K562 (cell line): ENCODE results near the gene ZNF157. TPM values are rescaled to one million over a fixed set of nuclear protein-coding genes. Genes with fewer than 3 reads are reported as not detected.

Experiments used
- ATAC-seq: fragments of 200-7000 bp; cut with Tn5 transposase; 3 replicates; pipeline ENCODE4 v1.9.1; 2020; ENCODE audit warnings: moderate library complexity
- BruUV-seq: library from RNA; stranded (reverse); fragments of 400-500 nt; replicated peaks from 2 replicates; lab custom pipeline; 2021; lab: Mats Ljungman, UMichigan
- CTCF ChIA-PET: fragments of 300-600 bp; formaldehyde crosslinking; extraction: SDS; loops from one replicate; lab custom pipeline; 2021; ENCODE audit warnings: low intra/inter-chr PET ratio; lab: Yijun Ruan, JAX
- POLR2A ChIA-PET: fragments of 300-600, 350-650 bp; sonication (Branson Sonifier 250); formaldehyde crosslinking; extraction: SDS; loops from one replicate; lab custom pipeline; 2021; ENCODE audit warnings: antibody characterized with exemption, inconsistent platforms; lab: Yijun Ruan, JAX
- DNase-seq, 4 experiments: peaks; one replicate each; pipeline versions ENCODE4 v3.0.0 to v3.0.0-alpha.2; 2011 to 2018; ENCODE audit warnings: low spot score in 3 of 4, mixed read lengths in 3 of 4; ENCODE audit errors: extremely low read depth in 1 of 4
- FAIRE-seq: peaks from 2 replicates; lab custom pipeline; 2011; peaks lifted over from hg19 to GRCh38; lab: Jason Lieb, UNC
- H2AFZ ChIP-seq: 2 replicates; pipeline ENCODE4 v1.6.0; 2011; ENCODE audit warnings: low read depth, low read length, control low read depth, inconsistent platforms
- H3K27ac ChIP-seq: fragments of 200-600 bp; 3 replicates; pipeline ENCODE4 v1.8.0; 2011; ENCODE audit warnings: low read depth, mild to moderate bottlenecking, control low read depth, inconsistent platforms, low read length, moderate library complexity, mixed read lengths; ENCODE audit errors: extremely low read depth
- H3K27me3 ChIP-seq, 2 experiments: fragments of 300-600 bp in 1 of 2; 2 replicates in 1 of 2; 3 replicates in 1 of 2; pipeline versions ENCODE4 v1.6.0 to v1.8.0; 2011; ENCODE audit warnings: inconsistent platforms in 2 of 2, low read length in 2 of 2, mild to moderate bottlenecking in 1 of 2, mixed read lengths in 1 of 2, moderate library complexity in 1 of 2; ENCODE audit not compliant: control insufficient read depth in 2 of 2, insufficient read depth in 2 of 2
- H3K36me3 ChIP-seq: fragments of 300-600 bp; 3 replicates; pipeline ENCODE4 v1.8.0; 2011; ENCODE audit warnings: mild to moderate bottlenecking, low read length, inconsistent platforms; ENCODE audit not compliant: control insufficient read depth, insufficient read depth
- H3K4me1 ChIP-seq, 2 experiments: fragments of 200-600 bp in 1 of 2; replicated peaks in 1 of 2; 2 replicates in 1 of 2; 3 replicates in 1 of 2; pipeline versions ENCODE4 v1.5.1 to v1.8.0; 2011; ENCODE audit warnings: inconsistent platforms in 2 of 2, low read length in 2 of 2, mild to moderate bottlenecking in 1 of 2, mixed read lengths in 1 of 2, moderate library complexity in 1 of 2; ENCODE audit not compliant: control insufficient read depth in 2 of 2, insufficient read depth in 2 of 2
- H3K4me2 ChIP-seq: 2 replicates; pipeline ENCODE4 v1.6.1; 2011; ENCODE audit warnings: low read length, control low read depth, inconsistent platforms, mixed read lengths; ENCODE audit not compliant: insufficient read depth
- H3K4me3 ChIP-seq: fragments of 200-600 bp; sonication (generic), shearing (Covaris generic); 2 replicates; pipeline ENCODE4 v1.5.1; 2016; ENCODE audit warnings: control low read depth, inconsistent platforms
- H3K79me2 ChIP-seq: fragments of 200-600 bp; 3 replicates; pipeline ENCODE4 v1.8.0; 2011; ENCODE audit warnings: low read length, inconsistent platforms; ENCODE audit not compliant: control insufficient read depth, insufficient read depth
- H3K9ac ChIP-seq, 2 experiments: 2 replicates each; pipeline versions ENCODE4 v1.6.0 to v1.6.1; 2011; ENCODE audit warnings: low read depth in 2 of 2, low read length in 2 of 2, control low read depth in 1 of 2, inconsistent platforms in 1 of 2, mild to moderate bottlenecking in 1 of 2, mixed read lengths in 1 of 2; ENCODE audit not compliant: insufficient read depth in 1 of 2
- H3K9me1 ChIP-seq: one replicate; pipeline ENCODE4 v1.6.0; 2011; ENCODE audit warnings: inconsistent platforms, mild to moderate bottlenecking, low read length, moderate library complexity; ENCODE audit not compliant: control insufficient read depth, insufficient read depth
- H3K9me3 ChIP-seq: replicated peaks from 2 replicates; pipeline ENCODE4 v1.5.1; 2011; ENCODE audit warnings: low read depth, low read length, inconsistent platforms; ENCODE audit not compliant: control insufficient read depth, insufficient read depth
- H4K20me1 ChIP-seq: replicated peaks from 2 replicates; pipeline ENCODE4 v1.6.1; 2011; ENCODE audit warnings: low read length, inconsistent platforms, mixed read lengths; ENCODE audit not compliant: control insufficient read depth, insufficient read depth
- CC2D1A ChIP-seq: fragments of 450-650 bp; IDR thresholded peaks from 2 replicates; pipeline ENCODE4 v1.6.1; 2017; ENCODE audit warnings: mild to moderate bottlenecking
- DLX4 ChIP-seq: fragments of 250-450 bp; sonication (Bioruptor Pico); IDR thresholded peaks from 2 replicates; pipeline ENCODE4 v1.6.1; 2021; ENCODE audit warnings: mild to moderate bottlenecking
- E2F1 ChIP-seq: sonication (generic); formaldehyde crosslinking; IDR thresholded peaks from 2 replicates; pipeline ENCODE4 v1.8.1; 2023; ENCODE audit warnings: mild to moderate bottlenecking, missing genetic modification reagents, moderate library complexity
- E4F1 ChIP-seq: fragments of 250-450 bp; sonication (Bioruptor Pico); IDR thresholded peaks from 2 replicates; pipeline ENCODE4 v1.5.0; 2021; ENCODE audit warnings: mild to moderate bottlenecking, borderline replicate concordance
- GMEB1 ChIP-seq: fragments of 250-450 bp; sonication (Bioruptor Pico); IDR thresholded peaks from 2 replicates; pipeline ENCODE4 v1.4.0; 2020; ENCODE audit warnings: mild to moderate bottlenecking
- HMG20B ChIP-seq: fragments of 250-450 bp; sonication (Bioruptor Pico); IDR thresholded peaks from 2 replicates; pipeline ENCODE4 v1.5.0; 2021; ENCODE audit warnings: mild to moderate bottlenecking
- NONO ChIP-seq, 2 experiments: fragments of 200-400 bp in 1 of 2; fragments of 450-650 bp in 1 of 2; formaldehyde crosslinking in 1 of 2; IDR thresholded peaks; 2 replicates each; pipeline ENCODE4 v1.6.1; 2017; ENCODE audit warnings: low read depth in 2 of 2, mild to moderate bottlenecking in 2 of 2, moderate library complexity in 2 of 2, low read length in 1 of 2
- NR3C1 ChIP-seq: sonication (generic); formaldehyde crosslinking; IDR thresholded peaks from 2 replicates; pipeline ENCODE4 v1.8.1; 2022; ENCODE audit warnings: missing genetic modification reagents
- POLR2G ChIP-seq: fragments of 200-400 bp; formaldehyde crosslinking; IDR thresholded peaks from 2 replicates; pipeline ENCODE4 v1.6.1; 2017; ENCODE audit warnings: low read depth, mild to moderate bottlenecking, antibody characterized with exemption, low read length, moderate library complexity
- RBBP5 ChIP-seq: fragments of 200-600 bp; sonication (generic); IDR thresholded peaks from 2 replicates; pipeline ENCODE4 v1.6.1; 2012; ENCODE audit warnings: borderline replicate concordance, mild to moderate bottlenecking, low read length, control low read depth, inconsistent platforms; ENCODE audit not compliant: insufficient read depth, poor library complexity, severe bottlenecking
- ZFP30 ChIP-seq: fragments of 250-450 bp; sonication (Bioruptor Pico); IDR thresholded peaks from 2 replicates; pipeline ENCODE4 v1.8.0; 2022; ENCODE audit warnings: moderate library complexity, mild to moderate bottlenecking, inconsistent platforms, borderline replicate concordance
- ZNF311 ChIP-seq: fragments of 250-450 bp; sonication (Bioruptor Pico); IDR thresholded peaks from 2 replicates; pipeline ENCODE4 v1.4.0; 2020; ENCODE audit warnings: mild to moderate bottlenecking, moderate library complexity
- ZNF398 ChIP-seq: fragments of 250-450 bp; sonication (Bioruptor Pico); IDR thresholded peaks from 2 replicates; pipeline ENCODE4 v1.8.0; 2021; ENCODE audit warnings: moderate library complexity, mild to moderate bottlenecking, inconsistent platforms
- ZSCAN32 ChIP-seq: fragments of 450-650 bp; formaldehyde crosslinking; IDR thresholded peaks from 2 replicates; pipeline ENCODE4 v1.4.0; 2020; ENCODE audit warnings: mild to moderate bottlenecking, moderate library complexity
- WGBS: fragments of 100-300 bp; shearing (Covaris generic); methylation state at CpG from one replicate; pipeline ENCODE4 v1.1.6; 2016; ENCODE audit warnings: low coverage, mixed read lengths; ENCODE audit not compliant: insufficient coverage; ENCODE audit errors: missing lambda C conversion rate; 5-methylcytosine and 5-hydroxymethylcytosine counted together
- in situ Hi-C: fragments of 300-500 bp; cut with MboI; formaldehyde crosslinking; loops from 4 replicates; pipeline ENCODE4 v1.15.0; 2018; ENCODE audit warnings: inconsistent platforms, mixed read lengths
- intact Hi-C: fragments of 100-400 bp; cut with micrococcal nuclease; formaldehyde crosslinking; loops from 2 replicates; pipeline ENCODE4 v1.14.2; 2022
- polyA plus RNA-seq, 8 experiments: library from polyadenylated mRNA; depleted of rRNA in 4 of 8; stranded (reverse) in 5 of 8; unstranded in 3 of 8; fragments of >200 nt; fragmentation: Nextera tagmentation in 2 of 8; fragmentation: Illumina TruSeq in 1 of 8; extraction: Ambion mirVana in 2 of 8; extraction: Trizol in 1 of 8; gene quantifications; 2 replicates each; pipeline versions ENCODE4 v1.2.1 to v1.2.3, GENCODE V29; 2011 to 2014; ENCODE audit warnings: inconsistent platforms in 1 of 8, missing spikeins in 1 of 8
- total RNA-seq, 7 experiments: library from RNA; depleted of rRNA in 6 of 7; stranded (reverse); fragments of >200 nt in 6 of 7; fragmentation: Illumina TruSeq in 2 of 7; extraction: Trizol in 2 of 7; gene quantifications; 2 replicates each; pipeline versions ENCODE4 v1.2.1 to v1.2.3, GENCODE V29; 2011 to 2021; ENCODE audit warnings: low replicate concordance in 1 of 7

The ZNF157 gene
- total and polyA plus RNA-seq, 9 of the 15 experiments (the other 6 are each of a cell fraction or from before 2014, with no cell fraction given), result 0.03 TPM; not detected in 8

- DNase-seq (no peak), FAIRE-seq (no peak), ATAC-seq (no peak)
- no TSS peak for BruUV-seq
- no peak overlapping the region for H3K9ac ChIP-seq
- peaks cover 2 to 11% of the 10 kb centered on the region in 2 experiments; a peak in 2 of 5 replicates for H3K27me3 ChIP-seq
- POLR2A ChIA-PET, result no interaction called here
- no peaks in the 10 kb centered on the region for H3K4me1 ChIP-seq
- no peak overlapping the region for H3K4me2 ChIP-seq
- WGBS, result 4% methylated on average over 5 of the region's 5 CpGs
- H3K9me3 ChIP-seq, result no peaks in the 10 kb centered on the region
- no peaks in the 10 kb centered on the region for H4K20me1 ChIP-seq
- CTCF ChIA-PET, result no interaction called here
- no peaks in the 10 kb centered on the region for H3K36me3 ChIP-seq
- no peak overlapping the region for H3K27ac ChIP-seq
- no peak overlapping the region for H2AFZ ChIP-seq
- no peaks in the 10 kb centered on the region for H3K79me2 ChIP-seq
- H3K9me1 ChIP-seq, result no peaks in the 10 kb centered on the region
- in situ Hi-C loops (no loop called here), intact Hi-C loops (no loop called here)
- no peak overlapping the region for H3K4me3 ChIP-seq
- TF ChIP-seq NR3C1 (CRISPR knock-in tag) (no peak), NONO (IDR thresholded peaks at IDR 0.05; ENCODE audit: low read depth in 2 of 2, low read length in 1 of 2) (no peak), ZSCAN32 (CRISPR knock-in tag) (no peak), ZNF311 (CRISPR knock-in tag) (no peak), CC2D1A (no peak), POLR2G (no peak), ZNF398 (CRISPR knock-in tag) (no peak), DLX4 (CRISPR knock-in tag) (no peak), GMEB1 (CRISPR knock-in tag) (no peak), E2F1 (CRISPR knock-in tag) (no peak), HMG20B (CRISPR knock-in tag) (no peak), ZFP30 (CRISPR knock-in tag) (no peak), RBBP5 (no peak), E4F1 (CRISPR knock-in tag) (no peak)
These were observed 11.9 kb upstream of the ZNF157 start for GRCh38 chrX:47358387-47359065.
